ENCODE results near the gene USP13.

DNA sequence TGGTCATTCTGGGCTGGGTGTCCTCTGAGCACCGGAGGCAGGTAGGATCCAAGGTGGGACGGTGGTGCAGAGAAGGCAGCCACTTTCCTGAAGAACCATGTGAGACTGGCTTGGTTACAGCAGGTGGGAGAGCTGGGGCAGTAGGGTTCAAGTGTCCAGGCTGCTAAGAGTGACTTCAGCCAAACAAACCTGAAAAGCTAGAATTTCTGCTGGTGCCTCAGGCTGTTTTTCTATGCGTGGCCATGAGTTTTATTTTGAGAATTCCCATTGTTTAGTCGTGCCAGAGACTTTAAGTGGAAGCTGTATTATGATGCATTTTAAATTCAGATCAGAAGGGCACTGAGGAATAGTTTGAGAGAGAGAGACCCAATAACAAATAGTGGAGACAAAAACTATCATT lies 20.1 kb downstream of the USP13 start:
- TF ChIP-seq EZH2phosphoT487 (IDR thresholded peaks at IDR 0.05; ENCODE audit: borderline replicate concordance) (no peak), CTCF (conservative IDR thresholded peaks at IDR 0.05; ENCODE audit: low read length) (no peak)
